Measurements from ENCODE around the gene PPIC.
A peak's percentile ranks its signal among the peaks of the same experiment; 100 is the strongest.
"Not testable (repeated sequence)": the region's sequence is repeated elsewhere in the genome, so short reads cannot be mapped to it uniquely, and the experiment has no call there.

PPIC gene

GRCh38 chr5:123007754-123008153, 28.8 kb downstream of the PPIC start:
- DNase-seq (ENCODE audit: low spot score) = no peak

- DNase-seq (ENCODE audit: low spot score) = no peak
Observed at GRCh38 chr5:123007182-123007581, 29.3 kb downstream of the PPIC start.

- no peak for DNase-seq (ENCODE audit: low spot score)
Observed at GRCh38 chr5:123001808-123002207, 34.7 kb downstream of the PPIC start.

- no peak for DNase-seq (ENCODE audit: low spot score)
Observed at GRCh38 chr5:123000731-123001130, 35.8 kb downstream of the PPIC start.

DNA sequence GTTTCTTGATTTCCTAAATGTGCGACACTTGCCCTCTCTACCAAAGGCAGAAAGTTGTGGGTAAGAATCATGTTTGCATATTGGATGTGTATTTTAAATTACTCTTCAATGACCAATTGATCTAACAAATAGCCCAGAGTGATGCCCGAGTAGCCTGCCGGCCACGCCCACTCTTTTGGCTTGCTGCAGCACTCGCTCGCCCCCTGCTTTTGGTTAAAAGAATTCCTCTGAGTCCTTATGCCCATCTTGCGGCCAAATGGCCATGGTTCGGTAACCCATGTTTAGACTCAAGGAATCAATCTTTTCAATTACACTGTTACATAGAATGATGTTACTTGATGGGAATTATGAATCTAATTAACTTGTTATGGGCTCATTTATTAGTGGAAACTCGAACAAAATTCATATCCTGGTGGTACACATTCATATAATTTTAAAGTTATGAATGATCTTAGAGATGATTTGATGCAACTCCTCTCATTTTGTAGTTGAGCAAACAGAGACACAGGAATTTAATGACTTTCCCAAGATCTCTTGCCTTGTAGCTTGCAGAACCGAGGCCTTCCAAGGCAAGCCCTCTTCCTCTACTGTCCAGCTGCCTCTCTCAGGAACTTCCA, 36.5 kb downstream of the PPIC start:
- DNase-seq (ENCODE audit: low spot score) = peak; percentile 27

- no peak for DNase-seq (ENCODE audit: low spot score)
Observed at GRCh38 chr5:122997294-122997693, 39.2 kb downstream of the PPIC start.

- DNase-seq (ENCODE audit: low spot score) = no peak
Observed at GRCh38 chr5:122996091-122996490, 40.4 kb downstream of the PPIC start.

DNA sequence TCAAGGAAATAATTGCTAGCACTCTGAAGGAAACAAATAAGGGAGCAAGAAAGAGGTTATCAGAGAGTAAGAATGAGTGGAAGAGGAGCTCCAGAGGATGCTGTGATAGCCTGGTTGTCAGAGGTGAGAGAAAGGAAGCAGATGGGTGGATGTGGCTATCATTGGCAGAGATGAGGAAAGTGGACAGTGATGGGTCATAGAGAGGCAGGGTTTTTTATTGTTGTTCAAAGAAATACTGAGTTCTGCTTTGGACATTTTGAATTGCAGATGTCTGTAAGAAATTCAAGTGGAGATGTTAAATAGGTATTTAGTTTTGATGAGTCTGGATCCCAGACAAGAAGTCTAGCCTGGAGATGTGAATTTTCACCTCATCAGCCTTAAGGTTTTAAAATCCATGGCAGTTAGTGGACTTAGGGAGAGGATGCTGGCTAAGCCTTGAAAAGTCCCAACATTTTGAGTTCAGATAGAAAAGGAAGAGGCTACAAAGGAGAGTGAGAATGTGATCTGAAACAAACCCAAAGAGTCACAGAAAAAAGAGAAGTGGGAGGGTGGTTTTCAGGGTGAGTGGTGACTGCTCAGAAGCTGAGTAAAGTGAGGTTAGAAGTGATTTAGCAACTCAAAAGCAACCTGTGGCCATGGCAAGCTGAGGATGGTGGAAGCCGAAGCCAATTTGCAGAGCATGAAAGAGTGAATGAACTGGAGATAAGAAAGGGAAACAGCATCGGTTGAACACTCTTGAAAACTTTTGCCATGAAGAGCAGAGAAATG, 50.4 kb downstream of the PPIC start:
- DNase-seq (ENCODE audit: low spot score) = no peak

GRCh38 chr5:122985006-122985700, 51.4 kb downstream of the PPIC start:
- no peak for DNase-seq (ENCODE audit: low spot score)

GRCh38 chr5:122984425-122984824, 52.1 kb downstream of the PPIC start:
- no peak for DNase-seq (ENCODE audit: low spot score)

- DNase-seq (ENCODE audit: low spot score) = no peak
Observed at GRCh38 chr5:122982376-122982775, 54.1 kb downstream of the PPIC start.

DNA sequence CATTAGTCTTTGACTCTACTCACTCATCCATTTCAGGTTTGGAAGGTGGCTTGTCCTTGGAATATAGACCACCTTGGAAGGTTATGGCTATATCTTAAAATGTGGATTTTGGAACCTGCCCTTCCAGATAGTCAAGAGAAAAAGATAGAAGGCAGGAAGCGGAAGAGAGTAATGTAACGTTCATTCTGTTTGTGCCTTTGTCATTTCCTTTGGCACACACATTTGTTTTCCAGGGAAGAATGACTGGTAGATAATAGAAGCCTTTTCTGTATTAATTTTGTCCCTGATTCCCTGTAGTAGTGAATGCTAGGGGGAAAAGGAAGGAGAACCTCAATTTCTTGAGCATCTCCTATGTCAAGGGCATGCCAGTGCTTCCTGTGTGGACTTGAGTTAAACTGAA, 54.7 kb downstream of the PPIC start:
- no peak for DNase-seq (ENCODE audit: low spot score)

GRCh38 chr5:122978644-122979297, 57.8 kb downstream of the PPIC start:
- DNase-seq (ENCODE audit: low spot score) = no peak

DNA sequence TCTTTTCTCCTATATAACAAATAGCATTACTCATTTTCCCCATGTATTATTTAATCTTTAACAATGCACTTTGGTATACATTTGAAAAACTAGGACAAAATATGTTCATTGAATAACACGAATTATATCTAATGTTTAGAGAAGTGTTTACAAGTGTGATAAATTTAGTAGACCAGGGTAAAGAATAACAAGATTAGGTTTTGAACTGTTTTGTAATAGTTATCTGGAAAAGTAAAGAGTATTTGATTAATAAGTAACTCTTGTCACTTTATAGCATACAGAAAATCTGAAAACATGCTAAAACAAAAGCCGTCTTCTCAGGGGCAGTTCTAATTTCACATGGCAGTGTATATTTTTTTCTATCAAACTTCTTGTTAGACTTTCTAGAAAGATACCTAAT, 58.5 kb downstream of the PPIC start:
- no peak for DNase-seq (ENCODE audit: low spot score)

DNA sequence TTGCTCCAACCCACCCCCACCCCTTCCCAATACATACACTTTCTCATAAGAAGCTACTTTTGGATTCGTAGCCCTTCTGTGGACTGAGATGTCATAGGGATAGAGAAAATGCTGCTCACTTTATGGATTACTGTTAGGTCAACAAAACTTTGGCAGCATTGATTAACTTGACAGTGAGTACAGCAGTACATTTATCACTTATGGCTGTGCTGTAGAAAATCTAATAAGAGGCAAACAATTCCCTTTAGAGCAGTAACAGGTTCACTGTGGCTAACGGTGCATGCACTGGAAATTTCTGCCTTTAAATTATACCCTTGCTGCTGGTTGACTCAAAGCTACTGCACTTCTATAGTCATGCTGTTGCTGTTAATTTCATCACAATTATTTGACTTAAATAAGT, 59.2 kb downstream of the PPIC start:
- no peak for DNase-seq (ENCODE audit: low spot score)

- not testable (repeated sequence) for DNase-seq (ENCODE audit: low spot score)
Observed at GRCh38 chr5:122974251-122974650, 62.3 kb downstream of the PPIC start.

GRCh38 chr5:122973759-122974158, 62.8 kb downstream of the PPIC start:
- not testable (repeated sequence) for DNase-seq (ENCODE audit: low spot score)

All from activated CD4-positive, alpha-beta T cell treated with anti-CD3 and anti-CD28 coated beads, Interleukin-2, Interleukin-4, amounts not matched to agents 100 ng/mL and 50 ng/mL, durations not matched to agents 16 hours and 8 hours (primary cell).